GM19023 (cell line): ENCODE results near the gene EVL.

Experiments used
- ATAC-seq: cut with Tn5 transposase; IDR thresholded peaks from one replicate; pipeline ENCODE4 v1.9.1; 2021; ENCODE audit warnings: mild to moderate bottlenecking, moderate library complexity; ENCODE audit not compliant: unreplicated experiment

EVL gene

GRCh38 chr14:100142073-100143040, 77.1 kb downstream of the EVL start:
- no peak for ATAC-seq

GRCh38 chr14:100143523-100143922, 78.3 kb downstream of the EVL start:
- no peak for ATAC-seq

GRCh38 chr14:100143934-100144333, 78.7 kb downstream of the EVL start:
- no peak for ATAC-seq

GRCh38 chr14:100144645-100144995, 79.4 kb downstream of the EVL start:
- ATAC-seq, result no peak

- ATAC-seq, result no peak
Measured at GRCh38 chr14:100144996-100145646, 79.9 kb downstream of the EVL start.

GRCh38 chr14:100145682-100146464, 80.7 kb downstream of the EVL start:
- no peak for ATAC-seq

- ATAC-seq, result no peak
Measured at GRCh38 chr14:100146531-100147091, 81.4 kb downstream of the EVL start.

GRCh38 chr14:100147181-100147631, 82.0 kb downstream of the EVL start:
- no peak for ATAC-seq

GRCh38 chr14:100147691-100148464, 82.7 kb downstream of the EVL start:
- no peak for ATAC-seq

- no peak for ATAC-seq
Measured at GRCh38 chr14:100148837-100149731, 83.9 kb downstream of the EVL start.

GRCh38 chr14:100149851-100150611, 84.8 kb downstream of the EVL start:
- no peak for ATAC-seq

- no peak for ATAC-seq
Measured at GRCh38 chr14:100150932-100151587, 85.8 kb downstream of the EVL start.

GRCh38 chr14:100152091-100152490, 86.9 kb downstream of the EVL start:
- ATAC-seq, result no peak

- ATAC-seq, result no peak
Measured at GRCh38 chr14:100153560-100153959, 88.3 kb downstream of the EVL start.

- no peak for ATAC-seq
Measured at GRCh38 chr14:100155049-100155621, 89.9 kb downstream of the EVL start.

- no peak for ATAC-seq
Measured at GRCh38 chr14:100155756-100156616, 90.8 kb downstream of the EVL start.

- ATAC-seq, result no peak
Measured at GRCh38 chr14:100156776-100157175, 91.6 kb downstream of the EVL start.
